Hypothalamus (tissue), 51 donors: ENCODE data around the gene ARHGAP40.
"Not testable (repeated sequence)": the region's sequence is repeated elsewhere in the genome, so short reads cannot be mapped to it uniquely, and the experiment has no call there.

Experiments used
- DNase-seq, 51 donors: peaks; one replicate each; lab custom pipeline; 2025; lab: John Stamatoyannopoulos, UW

The ARHGAP40 gene

DNA sequence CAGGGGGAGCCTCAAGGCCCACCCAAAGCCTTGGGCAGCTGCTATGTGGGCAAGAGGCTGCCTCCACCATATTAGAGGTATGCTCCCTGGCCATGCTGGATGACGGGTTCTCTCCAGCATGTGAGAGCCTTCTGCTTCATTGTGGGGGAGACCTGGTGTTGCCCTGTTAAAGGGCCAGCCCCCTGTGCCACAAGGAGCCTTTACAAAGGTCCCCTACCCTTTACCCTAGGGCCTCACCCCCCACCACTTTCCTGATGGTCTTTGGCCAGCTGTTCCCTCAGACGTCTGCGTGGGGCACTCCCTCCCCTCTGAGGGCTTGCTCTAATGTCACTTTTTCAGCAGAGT lies 15.5 kb upstream of the ARHGAP40 start:
- DNase-seq: no peak

DNA sequence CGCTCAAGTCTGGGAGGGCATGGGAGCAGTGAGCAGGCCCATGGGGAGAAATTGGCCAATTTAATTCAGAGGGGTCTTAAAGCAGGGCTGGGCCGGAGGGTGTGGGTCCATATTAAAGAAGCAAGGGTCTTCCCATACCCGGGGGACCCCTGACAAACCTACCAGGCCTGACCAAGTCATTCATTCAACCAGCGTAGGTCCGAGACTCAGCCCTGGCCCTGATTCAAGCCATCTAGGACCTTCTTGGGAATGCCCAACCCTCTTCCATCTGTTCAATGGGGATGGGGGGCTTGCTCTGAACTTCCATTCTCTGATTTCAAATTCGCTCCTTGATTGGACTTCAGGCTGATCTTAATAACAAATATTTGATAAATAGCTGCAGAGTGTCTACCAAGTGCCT lies 13.3 kb upstream of the ARHGAP40 start:
- no peak for DNase-seq

DNA sequence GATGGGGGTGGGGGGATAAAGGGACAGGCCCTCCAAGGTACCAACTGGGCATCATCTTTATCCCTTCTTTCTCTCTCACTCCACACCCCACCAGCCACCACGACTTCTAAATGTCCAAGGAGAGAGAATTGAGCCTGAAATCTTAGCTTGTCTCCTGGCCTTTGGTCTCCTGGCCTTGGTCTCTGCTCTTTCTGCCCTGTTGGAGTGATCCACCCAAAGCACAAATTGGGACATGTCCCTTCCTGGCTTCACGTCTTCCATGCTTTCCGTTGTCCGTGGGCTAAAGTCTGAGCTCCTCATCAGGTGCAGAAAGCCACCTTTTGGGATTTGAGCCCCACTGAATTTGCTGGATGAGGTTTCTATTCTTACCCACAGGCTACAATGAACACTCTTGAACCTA lies 12.3 kb upstream of the ARHGAP40 start:
- no peak for DNase-seq

DNA sequence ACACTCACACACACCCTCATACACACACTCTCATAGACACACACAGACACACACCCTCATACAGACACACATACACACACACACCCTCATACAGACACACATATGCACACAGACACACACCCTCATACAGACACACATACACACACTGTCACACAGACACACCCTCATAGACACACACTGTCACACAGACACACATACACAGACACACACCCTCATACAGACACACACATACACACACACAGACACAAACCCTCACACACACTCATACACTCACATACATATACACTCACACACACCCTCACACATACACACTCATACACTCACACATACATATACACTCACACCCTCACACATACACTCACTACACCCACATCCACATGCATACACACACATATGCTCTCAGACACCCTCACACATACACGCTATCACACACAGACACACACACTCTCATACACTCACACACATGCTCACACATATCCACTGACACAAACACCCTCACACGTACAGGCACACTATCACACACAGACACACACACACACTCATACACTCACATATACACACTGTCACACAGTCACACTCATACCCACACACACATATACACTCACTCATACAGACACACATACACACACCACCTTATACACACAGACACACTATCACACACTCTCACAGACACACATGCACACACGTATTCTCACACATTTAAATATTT lies 11.5 kb upstream of the ARHGAP40 start:
- DNase-seq: no peak

DNA sequence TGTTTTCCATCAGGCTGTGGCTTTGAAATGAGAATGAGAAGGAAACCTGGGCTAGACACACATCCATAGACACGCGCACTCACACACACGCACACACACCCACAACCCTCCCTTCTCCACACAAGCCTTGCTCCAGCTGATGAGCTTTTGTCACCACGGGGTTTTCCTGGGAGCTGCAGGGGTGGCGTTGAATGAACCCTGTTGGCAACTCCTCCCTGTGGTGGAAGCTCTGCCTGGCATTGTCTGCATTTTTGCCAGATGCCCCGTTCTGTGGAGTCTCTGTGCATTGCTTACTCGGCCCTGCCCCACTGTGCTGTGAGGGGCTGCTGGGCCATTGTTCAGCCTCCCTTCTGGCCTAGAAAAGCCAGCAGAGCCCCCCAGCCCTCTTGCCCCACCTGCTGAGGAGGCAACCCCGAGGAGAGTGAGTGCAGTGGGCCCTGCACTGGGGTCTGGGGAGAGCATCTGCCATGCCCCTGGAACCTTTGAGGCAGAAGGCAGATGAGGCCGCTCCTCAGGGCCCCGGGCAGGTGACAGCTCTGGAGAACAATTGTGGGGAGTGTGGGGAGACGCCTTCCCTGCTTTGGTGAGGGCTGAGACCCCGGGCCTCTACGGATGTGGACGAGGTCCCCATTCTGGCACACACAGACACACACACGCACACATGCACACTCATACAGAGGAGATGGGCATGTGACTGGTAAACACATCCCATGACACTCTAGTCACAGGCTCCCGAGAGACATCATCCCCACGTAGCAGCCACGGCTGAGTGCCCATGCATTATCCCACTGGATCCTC lies 10.7 kb upstream of the ARHGAP40 start:
- DNase-seq: no peak

GRCh38 chr20:38591474-38592410 lies 9.9 kb upstream of the ARHGAP40 start:
- DNase-seq: no peak

DNA sequence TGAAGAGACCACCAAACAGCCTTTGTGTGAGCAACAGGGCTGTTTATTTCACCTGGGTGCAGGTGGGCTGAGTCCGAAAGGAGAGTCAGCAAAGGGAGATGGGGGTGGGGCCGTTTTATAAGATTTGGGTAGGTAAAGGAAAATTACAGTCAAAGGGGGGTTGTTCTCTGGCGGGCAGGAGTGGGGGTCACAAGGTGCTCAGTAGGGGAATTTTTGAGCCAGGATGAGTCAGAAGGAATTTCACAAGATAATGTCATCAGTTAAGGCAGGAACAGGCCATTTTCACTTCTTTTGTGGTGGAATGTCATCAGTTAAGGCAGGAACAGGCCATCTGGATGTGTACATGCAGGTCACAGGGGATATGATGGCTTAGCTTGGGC lies 9.2 kb upstream of the ARHGAP40 start:
- DNase-seq: not testable (repeated sequence)

DNA sequence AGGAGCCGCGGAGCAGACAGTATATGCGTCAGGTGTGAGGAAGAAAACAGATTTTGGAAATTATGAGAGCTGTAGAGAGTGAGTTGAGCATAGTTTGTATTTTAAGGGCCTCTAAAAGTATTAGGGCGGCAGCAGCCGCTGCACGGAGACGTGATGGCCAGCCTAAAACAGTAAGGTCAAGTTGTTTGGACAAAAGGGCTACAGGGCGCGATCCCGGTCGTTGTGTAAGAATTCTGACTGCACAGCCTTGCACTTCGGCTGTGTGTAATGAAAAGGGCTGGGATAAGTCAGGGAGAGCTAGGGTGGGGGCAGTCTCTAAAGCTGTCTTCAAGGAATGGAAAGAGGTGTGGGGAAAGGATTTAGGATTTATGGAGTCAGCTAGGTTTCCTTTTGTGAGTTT lies 7.3 kb upstream of the ARHGAP40 start:
- not testable (repeated sequence) for DNase-seq

DNA sequence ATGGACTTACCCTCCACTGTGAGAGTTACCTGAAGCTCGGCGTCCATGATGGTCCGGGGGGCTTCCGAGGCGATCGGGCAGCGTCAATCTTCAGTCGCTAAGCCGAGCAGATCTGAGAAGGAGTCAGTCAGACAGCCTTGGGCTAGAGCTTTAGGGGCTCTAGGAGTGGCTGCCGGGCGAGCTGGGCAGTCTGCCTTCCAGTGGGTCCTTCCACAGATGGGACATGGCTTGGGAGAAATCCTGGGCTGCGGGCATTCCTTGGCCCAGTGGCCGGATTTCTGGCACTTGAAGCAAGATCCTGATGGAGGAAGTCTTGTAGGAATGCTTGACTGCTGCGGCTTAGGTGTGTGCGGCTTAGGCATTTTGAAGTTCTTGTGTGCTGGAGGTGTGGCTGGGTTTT lies 5.7 kb upstream of the ARHGAP40 start:
- DNase-seq: not testable (repeated sequence)

GRCh38 chr20:38599410-38599882 lies 2.2 kb upstream of the ARHGAP40 start:
- DNase-seq: peak in 1 of 51 donors; percentile 16

DNA sequence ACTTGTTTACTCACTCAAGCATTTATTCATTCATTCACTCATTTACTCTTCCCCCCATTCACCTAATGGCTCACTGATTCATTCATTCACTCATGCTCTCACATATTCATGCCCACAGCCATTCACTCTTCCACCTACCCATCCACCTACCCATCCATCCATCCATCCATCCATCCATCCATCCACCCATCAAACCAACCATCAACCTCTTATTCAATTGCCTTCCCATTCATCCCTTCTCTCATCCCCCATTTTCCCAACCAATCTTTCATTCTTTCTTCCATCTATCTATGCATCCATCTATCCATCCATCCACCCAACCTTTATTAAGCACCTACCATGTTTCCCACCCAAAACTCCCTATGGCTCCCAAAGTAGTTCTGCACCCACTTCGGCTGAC lies 1.6 kb upstream of the ARHGAP40 start:
- no peak for DNase-seq

DNA sequence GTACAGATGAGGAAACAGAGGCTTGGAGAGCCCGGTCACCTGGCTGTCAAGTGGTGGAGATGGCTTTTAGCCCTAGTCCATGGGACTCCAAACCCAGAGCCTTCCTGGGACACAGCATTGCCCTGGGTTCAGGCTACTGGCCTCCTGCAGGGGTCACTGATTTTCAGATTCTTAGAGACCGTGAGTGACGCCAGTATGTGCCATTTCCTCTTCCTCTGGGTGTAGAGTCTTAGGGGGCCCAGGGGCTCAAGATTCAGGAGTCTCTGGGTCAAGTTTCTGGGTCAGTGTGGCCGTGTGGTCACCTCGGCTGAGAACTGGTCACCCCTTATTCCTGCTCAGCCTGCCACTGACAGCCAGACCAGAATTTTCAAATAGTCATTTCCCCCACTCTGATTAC lies 574 bp downstream of the ARHGAP40 start:
- DNase-seq: no peak

- no peak for DNase-seq
Measured at GRCh38 chr20:38603286-38603685, 1.7 kb downstream of the ARHGAP40 start.

GRCh38 chr20:38604873-38605303 lies 3.3 kb downstream of the ARHGAP40 start:
- DNase-seq: peak in 2 of 51 donors; percentile 10 to 41

DNA sequence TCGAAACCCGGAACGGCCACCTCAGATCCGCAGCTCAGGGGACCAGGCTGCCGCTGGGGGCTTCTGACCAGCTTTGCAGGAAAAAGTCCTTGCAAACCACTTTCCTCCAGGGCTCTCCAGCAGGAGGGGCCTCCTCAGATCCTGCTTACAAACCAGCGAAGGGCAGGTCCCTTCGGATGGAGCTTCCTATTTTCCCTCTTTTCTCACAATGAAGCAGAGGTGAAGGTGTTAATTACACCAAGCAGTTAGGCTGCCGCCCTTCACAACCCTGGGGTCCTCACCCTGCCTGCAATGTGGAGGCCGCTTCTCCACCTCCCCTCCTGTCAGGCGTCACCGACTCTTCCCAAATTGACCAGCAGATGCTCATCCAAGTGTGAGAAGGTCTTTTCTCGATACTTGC lies 5.7 kb downstream of the ARHGAP40 start:
- no peak for DNase-seq

- DNase-seq: no peak
Measured at GRCh38 chr20:38608188-38608587, 6.6 kb downstream of the ARHGAP40 start.

GRCh38 chr20:38609815-38610214 lies 8.2 kb downstream of the ARHGAP40 start:
- no peak for DNase-seq

DNA sequence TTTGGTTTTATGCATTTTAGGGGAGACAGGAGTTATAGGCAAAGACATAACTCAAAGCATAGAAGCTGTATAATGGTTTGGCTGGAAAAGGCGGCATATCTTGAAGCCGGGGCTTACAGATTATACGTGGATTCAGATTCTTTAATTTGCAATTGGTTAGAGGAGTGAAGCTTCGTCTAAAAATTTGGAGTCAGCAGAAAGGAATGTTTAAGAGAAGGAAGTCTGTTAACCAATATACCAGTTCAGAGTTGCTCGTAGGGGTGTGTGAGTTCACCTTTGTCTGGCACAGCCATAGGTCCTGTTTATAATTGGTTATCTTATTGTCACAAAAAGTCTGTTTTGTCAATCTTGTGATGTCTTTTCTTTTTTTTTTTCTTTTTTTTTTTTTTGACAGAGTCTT lies 8.9 kb downstream of the ARHGAP40 start:
- DNase-seq: no peak

GRCh38 chr20:38612751-38613515 lies 11.3 kb downstream of the ARHGAP40 start:
- no peak for DNase-seq

GRCh38 chr20:38615283-38615682 lies 13.7 kb downstream of the ARHGAP40 start:
- DNase-seq: no peak
